Activated CD8-positive, alpha-beta memory T cell treated with anti-CD3 and anti-CD28 coated beads, Interleukin-2, amount 50 U/mL, for 48 hours (primary cell): ENCODE data around the gene ADORA1.
A peak's percentile ranks its signal among the peaks of the same experiment; 100 is the strongest.

Experiments used
- DNase-seq: peaks from one replicate; pipeline ENCODE4 v3.0.0-alpha.2; 2020

ADORA1 gene

DNA sequence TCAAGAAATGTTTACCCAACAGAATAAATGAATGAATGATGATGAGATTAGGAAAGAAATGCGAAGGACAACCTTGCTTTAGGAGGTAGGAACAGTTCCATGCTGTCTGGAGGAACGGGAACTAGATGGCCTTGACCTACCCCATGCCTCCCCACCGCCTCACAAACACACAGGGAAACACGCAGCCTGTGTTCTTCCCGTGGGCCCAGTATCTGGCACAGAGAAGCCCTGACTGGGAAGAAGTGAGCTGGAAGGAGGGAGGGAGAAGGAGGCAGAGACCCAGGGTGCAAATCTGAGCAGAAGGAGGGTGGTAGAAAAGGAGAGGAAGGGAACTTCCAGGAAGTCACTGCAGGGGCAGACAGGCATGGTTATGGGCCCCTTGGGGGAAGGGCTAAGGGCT, 3.5 kb upstream of the ADORA1 start:
- DNase-seq: no peak

DNA sequence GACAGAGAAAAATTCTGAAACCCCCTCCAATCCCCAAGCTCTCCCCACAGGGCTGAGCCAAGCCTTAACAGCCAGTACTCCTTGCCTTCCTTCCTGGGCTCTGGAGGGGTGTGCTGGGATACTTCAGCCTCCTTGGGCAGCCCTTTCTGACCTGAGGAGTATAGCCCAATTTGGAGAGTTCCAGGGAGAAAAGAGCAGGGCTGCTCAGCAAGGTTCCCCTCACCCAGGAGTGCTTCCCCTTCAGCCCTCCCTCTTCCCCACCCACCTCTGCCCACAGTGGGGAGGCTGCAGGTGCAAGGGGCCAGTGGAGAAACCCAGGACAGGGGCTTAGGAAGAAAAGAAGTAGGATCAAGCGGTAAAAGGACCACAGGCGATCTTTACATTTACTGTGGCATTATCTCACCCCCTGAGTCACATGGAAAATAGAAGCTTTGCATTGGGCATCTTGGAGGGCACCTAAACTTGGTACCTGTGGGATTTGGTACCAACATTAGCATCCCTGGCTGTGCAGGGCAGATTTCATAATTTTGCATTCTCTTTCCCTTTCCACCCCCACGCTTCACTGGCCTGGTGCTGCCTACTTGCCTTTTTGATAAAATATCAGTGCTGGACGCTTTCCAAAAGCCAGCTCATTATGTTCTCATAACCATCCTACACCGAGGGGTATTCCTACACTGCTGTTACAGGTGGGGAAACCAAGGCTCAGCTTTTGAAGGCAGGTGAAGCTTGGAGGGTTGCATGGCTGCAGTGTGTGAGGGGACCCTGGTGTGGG, 2.8 kb upstream of the ADORA1 start:
- DNase-seq: no peak

DNA sequence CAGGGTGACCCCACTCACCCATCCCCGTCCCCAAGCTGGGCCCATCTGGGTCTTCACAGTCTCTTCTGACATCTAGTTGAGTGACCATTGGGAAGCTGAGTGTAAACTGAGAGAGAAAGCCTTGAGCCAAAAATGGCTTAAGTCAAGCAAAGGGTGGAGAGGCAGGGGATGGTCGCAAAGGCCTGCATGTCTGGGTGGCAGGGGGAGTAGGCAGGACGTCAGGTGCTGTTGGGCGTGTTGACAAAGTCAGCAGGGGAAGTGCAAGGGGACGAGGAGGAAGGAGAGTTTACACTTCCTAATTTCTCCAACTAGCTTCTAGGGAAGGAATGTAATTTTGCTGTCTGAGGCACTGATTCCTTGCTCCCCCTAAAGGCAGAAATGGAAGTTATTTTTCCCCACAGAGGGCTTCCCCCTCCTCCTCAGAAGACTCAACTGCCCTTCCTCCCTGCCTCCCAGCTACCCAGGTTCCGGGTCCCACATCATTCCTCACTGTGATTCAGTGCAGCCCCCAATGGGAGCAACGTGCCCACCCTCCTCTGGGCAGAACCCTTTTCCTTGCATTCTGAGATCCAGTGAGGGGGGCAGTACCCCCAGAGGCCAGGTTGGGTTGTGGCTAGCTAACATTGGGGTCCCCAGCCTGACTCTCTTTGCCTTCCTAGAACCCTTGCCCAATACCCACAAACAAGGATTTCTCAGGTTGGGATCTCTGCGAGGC, 1.2 kb upstream of the ADORA1 start:
- DNase-seq: no peak

DNA sequence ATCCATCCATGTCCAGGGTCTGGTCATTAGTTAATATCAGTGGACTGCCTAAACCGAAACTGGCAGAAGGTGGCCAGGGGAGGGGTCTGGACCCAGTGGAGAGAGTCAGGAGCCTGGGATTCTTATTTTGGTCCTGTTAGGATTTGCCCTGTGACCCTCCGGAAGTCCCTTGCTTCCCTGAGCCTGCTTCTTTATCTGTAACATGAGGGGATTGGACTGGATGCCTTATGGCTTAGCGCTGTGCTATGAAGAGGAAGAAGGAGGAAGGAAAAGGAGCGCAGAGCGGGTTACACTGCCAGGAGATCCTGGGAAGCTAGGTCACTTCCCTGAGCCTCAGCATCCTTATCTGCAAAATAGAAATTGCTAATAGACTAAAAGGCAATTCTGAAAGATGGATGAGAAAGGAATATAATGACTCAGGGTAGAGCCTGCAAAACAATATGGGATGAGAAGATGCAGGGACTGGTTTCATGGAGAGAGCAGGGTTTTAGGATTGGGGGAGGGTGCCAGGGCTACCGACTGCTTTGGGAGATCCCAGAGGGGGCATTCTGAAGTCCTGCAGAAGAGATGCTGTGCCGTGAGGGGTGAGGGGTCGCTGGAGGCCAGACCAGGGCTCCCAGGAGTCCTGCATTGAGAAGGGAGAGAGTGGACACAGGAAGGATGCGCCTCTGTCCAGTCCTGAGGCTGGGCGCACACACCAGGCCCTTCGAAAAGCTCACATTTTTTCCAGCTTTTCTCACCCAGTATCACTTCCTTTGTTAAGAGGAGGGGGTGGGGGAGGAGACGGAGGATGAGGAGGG, 460 bp upstream of the ADORA1 start:
- no peak for DNase-seq

DNA sequence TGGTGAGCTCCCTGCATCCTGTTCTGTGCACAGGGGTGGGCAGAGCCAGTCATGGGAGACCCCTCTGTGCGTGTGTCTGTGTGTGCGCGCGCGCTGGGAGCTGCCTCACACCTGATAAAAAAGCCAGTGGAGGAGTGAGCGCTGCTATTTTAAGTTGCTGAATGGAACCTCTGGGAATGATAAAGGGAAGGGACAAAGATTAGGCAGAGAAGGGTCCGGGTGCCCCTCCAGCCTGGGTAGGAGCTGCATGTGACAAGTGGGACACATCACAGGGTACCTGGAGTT, 847 bp downstream of the ADORA1 start:
- no peak for DNase-seq

DNA sequence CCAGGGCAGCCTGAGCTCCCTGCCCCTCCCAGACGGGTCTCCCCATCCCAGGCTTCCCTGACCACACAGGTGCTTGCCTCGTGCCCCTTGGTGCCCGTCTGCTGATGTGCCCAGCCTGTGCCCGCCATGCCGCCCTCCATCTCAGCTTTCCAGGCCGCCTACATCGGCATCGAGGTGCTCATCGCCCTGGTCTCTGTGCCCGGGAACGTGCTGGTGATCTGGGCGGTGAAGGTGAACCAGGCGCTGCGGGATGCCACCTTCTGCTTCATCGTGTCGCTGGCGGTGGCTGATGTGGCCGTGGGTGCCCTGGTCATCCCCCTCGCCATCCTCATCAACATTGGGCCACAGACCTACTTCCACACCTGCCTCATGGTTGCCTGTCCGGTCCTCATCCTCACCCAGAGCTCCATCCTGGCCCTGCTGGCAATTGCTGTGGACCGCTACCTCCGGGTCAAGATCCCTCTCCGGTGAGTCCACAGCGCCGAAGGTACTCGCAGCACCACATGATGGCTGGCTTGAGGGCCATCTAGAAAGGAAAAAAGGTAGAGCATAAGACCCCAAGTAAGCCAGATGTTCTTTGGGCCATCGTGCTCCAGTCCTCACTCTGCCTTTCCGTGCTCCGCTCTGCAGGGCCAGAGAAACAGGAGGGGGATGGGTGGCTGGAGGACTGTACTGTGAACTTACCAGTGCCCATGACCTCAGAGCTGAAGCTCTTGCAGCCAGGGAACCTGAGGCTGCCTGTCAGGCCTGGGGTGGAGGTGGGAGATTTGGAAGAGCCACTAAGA, 1.4 kb downstream of the ADORA1 start:
- DNase-seq: peak; percentile 36

DNA sequence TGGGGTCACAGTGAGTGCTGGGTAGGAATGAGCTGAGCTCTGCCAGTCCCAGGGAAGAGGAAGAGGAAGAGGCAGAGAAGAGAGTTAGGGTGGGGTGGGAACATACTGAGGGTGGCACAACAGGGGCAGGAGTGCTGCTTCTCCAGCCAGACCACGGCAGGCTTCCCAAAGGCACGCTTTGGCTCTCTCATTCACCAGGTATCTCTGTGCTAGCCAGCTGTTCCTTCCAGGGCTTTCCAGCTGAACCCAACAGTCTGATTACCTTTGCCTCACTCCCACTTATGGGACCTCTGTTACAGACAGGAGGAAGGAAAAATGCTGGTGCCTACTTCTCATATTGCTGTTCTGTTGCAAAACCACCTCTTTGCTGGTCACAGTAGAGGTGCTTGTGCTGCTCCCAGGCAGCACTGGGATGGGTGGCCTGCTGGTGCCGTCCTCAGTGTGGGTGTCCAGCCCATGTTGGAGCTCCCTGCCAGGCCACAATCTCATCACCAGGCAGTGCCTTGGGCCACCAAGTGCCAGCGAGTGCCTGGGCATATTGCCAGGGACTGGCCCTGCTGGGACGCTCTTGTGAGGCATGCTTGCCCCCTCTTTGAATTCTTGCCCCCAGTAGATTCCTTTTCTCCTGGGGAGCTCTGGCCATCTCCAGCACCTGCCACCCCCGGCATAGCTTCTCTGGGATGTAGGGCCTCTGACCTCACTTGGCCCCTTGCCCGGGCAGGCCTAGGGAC, 2.1 kb downstream of the ADORA1 start:
- no peak for DNase-seq

DNA sequence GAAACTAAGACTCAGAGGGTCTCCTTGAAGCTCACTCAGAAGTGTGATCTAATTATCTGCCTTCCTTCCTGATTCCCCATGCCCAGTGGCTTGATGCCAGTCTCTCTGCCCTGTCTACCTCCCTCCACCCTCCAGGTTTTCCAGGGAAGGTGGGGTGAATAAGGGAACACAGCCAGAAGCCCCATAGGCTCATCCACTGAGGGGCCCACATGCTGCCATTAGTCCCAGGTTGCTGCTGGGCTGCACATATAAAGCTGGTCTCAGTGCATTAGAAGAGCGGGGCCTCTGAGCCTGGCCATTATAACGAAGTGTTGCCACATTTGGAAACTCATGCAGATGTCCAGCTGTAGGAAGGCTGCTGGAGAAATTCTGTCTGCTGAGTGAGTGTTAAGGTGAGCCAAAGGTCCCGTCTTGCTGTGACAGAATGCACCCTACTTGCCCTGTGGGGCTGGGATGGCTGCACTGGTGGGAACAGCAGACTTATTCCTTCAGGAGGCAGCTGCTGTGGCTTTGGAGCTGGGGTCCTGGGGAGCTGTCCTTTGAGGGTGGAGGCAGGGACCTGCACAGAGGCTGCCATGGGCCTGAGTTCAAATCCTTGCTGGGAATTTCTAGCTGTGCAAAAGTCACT, 2.9 kb downstream of the ADORA1 start:
- peak; percentile 37 for DNase-seq

DNA sequence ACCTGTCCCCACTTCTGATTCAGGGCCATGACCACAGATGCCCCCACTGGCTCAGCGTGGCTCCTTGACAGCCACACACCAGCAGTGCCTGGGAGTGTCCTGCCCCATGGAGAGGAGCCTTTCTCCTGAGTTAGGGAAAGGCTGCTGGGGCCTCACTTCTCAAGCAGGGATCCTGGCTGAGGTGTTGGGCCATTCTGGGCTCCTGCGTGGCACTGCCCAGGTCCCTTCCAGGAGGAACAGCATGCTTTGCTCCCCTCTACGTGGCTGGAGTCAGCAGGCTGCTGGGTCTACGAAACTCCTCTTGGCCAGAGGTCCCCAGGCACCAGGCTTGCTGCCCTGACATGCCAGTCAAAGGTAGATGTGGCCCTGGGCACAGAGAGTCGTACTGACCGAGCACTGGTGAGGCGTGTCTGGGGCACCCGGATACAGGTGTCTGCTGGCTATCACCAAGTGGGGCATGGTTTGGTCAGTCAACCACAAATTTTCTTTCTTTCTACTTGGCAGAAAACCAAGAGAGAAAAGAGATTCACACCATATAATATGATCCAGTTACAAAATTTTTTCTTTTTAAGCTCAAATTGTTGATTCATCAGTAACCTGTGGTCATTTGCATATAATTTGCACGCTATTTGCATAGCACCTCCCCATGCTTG, 4.1 kb downstream of the ADORA1 start:
- no peak for DNase-seq

DNA sequence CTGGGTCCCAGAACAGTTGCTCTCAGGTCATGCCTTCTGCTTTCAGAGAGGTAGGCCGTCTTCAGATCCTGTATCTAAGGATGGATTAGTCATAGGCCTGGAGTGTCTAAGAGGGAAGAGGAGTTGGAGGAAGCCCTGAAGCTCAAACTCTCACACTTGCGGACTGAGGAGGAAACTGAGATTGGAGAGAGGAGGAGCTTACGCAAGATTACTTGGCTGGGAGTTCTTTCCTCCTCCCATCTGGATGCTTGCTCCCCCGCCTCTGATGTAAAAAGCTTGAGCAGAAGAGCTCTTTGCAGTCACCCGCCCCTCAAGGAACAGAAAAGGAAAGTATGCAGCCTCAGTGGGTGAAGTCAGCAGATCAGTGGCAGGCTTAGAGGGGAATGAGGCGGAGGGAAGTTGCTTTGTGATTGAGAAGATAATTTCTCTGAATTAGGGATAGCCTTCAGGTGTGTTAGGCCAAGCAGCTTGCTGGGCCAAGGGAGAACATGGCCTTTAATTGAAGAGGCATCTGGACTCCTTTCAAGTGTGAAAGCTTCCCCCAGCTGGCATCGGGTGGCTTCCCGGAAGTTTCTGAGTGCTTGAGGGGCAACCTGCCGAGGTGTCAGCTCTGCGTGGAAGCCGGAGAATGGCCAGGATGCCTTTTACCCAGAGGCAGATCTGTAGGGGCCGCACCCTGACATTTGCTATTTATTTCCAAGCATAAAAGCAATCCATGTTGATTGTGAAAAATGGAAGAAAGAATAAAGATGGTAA, 6.6 kb downstream of the ADORA1 start:
- no peak for DNase-seq

DNA sequence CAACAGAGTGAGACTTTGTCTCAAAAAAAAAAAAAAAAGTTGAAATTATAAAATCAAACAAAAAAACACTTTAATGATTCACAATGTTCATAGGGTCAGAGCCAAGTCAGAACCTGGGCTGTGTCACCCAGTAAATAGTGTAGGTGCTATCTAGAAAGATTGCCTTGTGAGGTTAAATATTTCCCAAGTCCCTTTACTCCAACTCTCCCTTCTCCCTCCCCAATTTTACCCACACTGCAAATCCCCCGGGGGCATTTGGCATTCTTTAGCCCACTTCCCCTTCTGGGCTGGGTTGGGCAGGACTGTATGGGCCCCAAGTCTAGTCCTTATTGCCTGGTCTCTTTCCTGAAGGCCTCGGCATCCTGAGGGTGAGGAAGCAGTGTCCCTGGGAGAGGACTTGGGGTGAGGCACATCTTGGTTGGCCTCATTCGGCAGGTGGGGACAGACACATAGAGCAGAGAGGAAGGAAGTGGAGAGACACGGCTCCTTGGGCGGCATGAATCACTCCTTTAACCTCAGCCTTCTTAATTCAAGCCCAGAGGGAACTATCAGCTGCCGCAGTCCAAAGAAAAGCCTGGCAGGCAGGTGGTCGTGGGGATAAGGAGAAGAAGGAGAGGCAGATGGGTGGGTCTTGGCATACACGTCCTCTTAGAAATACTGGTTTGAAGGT, 8.2 kb downstream of the ADORA1 start:
- no peak for DNase-seq

DNA sequence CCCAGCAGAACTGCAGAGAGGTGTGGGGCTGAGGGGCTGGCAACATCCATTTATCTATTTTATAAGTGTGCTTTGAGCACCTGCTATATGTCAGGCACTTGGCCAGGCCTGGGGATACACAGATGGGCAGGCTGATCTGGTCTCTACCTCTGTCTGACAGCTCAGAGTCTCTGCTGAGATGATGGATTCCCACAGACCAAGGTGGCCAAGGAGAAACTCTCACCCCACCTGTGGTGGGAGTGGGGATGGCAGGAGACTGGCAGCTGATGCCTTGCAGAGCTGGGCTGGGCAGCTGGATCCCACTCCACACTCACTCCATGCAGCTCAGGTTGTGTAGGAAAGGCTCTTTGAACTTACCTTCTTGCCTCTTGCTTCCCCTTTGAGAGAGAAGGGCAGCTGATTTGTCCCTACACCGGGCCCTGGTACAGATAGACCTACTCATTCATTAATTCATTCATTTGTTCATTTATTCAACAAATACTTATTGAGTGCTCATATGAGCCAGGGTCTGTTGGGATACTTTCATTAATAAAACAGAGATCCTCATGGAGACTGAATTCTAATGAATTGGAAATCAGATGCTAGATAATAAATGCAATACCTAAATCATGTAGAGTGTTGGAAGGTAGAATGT, 9.0 kb downstream of the ADORA1 start:
- DNase-seq: no peak

DNA sequence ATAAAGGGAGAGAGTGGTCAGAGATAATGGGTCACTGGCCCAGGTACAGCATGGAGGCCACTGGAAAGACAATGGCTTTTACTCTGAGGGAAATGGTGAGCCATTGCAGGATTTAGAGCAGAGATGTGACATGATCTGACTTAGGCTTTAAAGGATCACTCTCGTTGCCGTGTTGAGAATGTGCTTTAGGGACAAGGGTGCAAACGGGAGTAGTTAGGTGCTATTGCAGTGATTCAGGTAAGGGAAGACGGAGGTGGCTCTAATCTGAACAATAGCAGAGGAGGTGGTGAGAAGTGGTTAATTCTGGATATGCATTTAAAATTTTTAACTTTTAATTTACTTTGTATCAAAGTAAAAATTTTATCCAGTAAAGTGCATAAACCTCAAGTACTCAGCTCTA, 9.8 kb downstream of the ADORA1 start:
- DNase-seq: no peak

DNA sequence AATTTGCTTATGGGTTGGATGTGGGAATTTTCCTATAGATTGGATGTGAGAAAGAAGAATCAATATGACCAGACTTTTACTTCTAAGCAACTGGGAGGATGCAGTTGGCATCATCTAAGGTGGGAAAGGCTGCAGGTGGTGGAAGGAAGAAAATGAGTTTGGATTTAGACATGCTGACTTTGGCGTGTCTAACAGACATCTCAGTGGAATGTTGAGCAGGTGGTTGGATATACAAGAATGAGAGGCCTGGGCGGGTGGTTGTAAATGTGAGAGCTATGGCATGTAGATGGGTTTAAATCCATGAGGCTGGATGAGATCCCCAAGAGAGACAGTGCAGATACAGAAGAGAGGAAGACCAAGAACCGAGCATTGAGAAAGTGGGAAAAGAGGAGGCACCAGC, 10.5 kb downstream of the ADORA1 start:
- DNase-seq: no peak

DNA sequence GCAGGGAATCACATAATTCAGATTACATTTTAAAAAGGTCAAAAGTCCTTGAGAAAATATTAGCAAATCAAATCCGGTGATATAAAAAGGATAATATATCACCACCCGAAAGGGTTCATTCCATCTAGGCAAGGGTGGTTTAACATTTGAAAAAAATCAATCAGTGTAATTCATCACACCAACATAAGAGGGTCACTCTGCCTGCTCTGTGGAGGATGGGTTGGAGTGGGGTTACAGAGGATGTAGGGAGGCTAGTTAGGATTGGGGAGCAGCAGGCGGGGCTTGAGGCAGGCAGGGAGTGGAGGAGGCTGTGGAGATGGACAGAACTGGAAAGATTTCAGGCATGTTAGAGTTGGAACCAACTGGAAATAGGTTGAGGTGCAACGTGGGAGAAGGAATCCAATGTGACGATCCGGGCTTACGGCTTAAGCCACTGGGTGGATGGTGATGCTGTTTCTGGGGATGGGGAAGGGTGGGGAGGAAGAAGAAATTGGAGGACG, 12.5 kb downstream of the ADORA1 start:
- no peak for DNase-seq

DNA sequence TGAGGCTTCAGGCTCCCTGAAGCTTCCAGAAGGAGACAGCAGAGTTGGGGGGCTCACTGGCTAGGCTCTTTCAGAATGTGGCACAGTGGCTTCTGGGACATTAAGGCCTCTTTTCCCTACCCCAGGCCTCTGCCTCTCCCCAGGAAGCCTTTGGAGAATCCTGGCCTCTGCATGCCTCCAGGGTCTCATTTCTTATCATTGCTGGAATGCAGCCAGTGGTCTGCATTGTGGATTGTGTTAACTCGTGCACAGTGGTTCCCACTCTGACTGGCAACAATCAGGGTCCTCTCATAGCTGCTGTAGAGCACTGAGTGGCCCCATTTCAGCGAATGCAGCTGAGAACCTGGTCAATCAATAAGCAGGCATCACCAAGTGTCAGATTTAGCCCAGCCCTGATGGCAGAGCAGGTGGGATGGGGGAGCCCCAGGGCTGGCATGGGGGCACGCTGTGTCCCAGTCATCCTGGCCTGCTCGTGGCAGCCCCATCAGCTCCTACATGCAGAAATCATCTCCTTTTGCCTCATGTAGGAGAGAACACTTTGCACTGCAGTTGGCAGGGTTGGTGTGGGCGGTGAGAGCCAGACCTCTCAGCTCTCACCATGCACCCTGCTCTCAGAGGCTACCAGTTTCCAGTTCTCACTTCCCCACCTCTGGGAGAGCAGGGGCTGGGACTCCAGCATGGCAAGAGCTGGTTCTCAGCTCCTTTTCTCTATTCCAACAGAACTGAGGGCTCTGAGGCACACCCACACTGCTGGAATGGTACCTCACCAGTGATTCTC, 13.4 kb downstream of the ADORA1 start:
- DNase-seq: no peak

DNA sequence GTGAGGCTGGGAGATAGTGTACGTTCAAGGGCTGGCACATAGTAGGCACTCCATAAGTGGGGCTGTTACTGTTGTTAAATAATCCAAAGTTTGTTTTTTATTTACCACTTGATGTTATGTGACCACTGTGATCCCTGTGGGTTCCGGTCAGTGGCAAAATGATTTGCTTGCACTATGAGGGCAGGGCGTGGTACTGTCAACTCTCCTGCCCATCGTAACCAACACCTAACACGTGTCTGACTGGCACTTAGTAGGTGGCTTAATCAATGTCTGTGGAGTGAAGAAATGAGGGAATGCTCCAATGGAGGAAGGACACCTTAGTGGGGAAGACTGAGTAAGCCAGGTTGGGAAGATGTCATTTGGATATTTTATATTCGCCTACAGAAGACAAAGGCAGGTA, 14.6 kb downstream of the ADORA1 start:
- no peak for DNase-seq

DNA sequence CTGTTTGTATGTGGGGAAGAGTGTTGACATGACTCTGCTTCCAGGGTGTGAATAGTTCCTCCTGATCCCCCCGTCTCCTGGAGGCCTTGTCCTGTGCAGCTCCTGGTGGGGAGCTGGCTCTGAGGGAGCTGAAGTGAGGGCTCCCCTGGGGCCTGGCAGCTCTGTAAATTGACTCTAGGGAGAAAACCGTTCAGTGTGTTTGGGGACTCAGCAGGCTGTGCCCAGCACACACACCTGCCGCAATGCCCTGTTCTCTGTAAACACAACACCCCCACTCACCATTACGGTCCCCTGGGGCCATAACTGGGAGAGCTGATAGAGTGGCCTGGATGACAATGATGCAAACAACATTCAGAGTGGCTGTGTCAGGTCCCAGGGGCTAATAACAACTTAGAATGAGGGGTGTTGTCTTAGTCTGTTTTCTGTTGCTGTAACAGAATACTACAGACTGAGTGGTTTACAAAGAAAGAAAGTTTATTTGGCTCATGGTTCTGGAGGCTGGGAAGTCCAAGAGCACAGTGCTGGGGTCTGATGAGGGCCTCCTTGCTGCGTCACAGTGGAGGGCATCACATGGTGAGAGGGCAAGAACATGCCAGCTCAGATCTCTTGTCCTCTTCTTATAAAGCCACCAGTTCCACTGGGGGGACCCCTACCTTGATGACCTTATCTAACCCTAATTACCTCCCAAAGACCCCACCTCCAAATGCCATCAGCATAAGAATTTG, 15.3 kb downstream of the ADORA1 start:
- no peak for DNase-seq
